Transverse colon (tissue), 4 donors: ENCODE results near the gene TTLL6. TPM values are rescaled to one million over a fixed set of nuclear protein-coding genes. Genes with fewer than 3 reads are reported as not detected.

Source experiments
- DNase-seq: peaks from one replicate; pipeline ENCODE4 v3.0.0-alpha.2; 2019
- H3K27ac ChIP-seq, 4 donors: fragments of 200-600 bp; sonication (generic); 2 replicates each; pipeline ENCODE4 v1.5.1; 2016 to 2018; ENCODE audit warnings: inconsistent platforms in 4 of 4
- H3K27me3 ChIP-seq: fragments of 200-600 bp; sonication (generic); 2 replicates; pipeline ENCODE4 v1.5.1; 2017; ENCODE audit warnings: inconsistent platforms
- H3K36me3 ChIP-seq, 4 donors: fragments of 200-600 bp; sonication (generic); 2 replicates each; pipeline ENCODE4 v1.5.1; 2017 to 2019; ENCODE audit warnings: inconsistent platforms in 4 of 4
- H3K4me1 ChIP-seq, 4 donors: fragments of 200-600 bp; sonication (generic); 2 replicates each; pipeline ENCODE4 v1.5.1; 2017 to 2020; ENCODE audit warnings: inconsistent platforms in 4 of 4
- H3K4me3 ChIP-seq, 4 donors: fragments of 200-600 bp; sonication (generic); 1 replicate in 1 of 4; 2 replicates in 3 of 4; pipeline versions ENCODE4 v1.5.1 to v1.6.1; 2017 to 2019; ENCODE audit warnings: inconsistent platforms in 4 of 4
- H3K9me3 ChIP-seq, 2 donors: fragments of 200-600 bp; sonication (generic); 2 replicates each; pipeline ENCODE4 v1.5.1; 2017 to 2019; ENCODE audit warnings: inconsistent platforms in 2 of 2
- CTCF ChIP-seq, 5 experiments: fragments of 200-600 bp in 3 of 5; fragments of 450-650 bp in 2 of 5; sonication (generic) in 3 of 5; IDR thresholded peaks; 1 replicate in 2 of 5; 2 replicates in 3 of 5; pipeline ENCODE4 v1.5.1; 2016 to 2017; ENCODE audit warnings: antibody characterized with exemption in 5 of 5, inconsistent platforms in 3 of 5, mild to moderate bottlenecking in 2 of 5, moderate library complexity in 1 of 5
- EP300 ChIP-seq: sonication (generic); formaldehyde crosslinking; IDR thresholded peaks from one replicate; pipeline ENCODE4 v1.6.1; 2017; ENCODE audit warnings: antibody characterized with exemption, low read depth
- POLR2A ChIP-seq: fragments of 450-650 bp; IDR thresholded peaks from one replicate; pipeline ENCODE4 v1.6.1; 2016; ENCODE audit warnings: antibody characterized with exemption, mild to moderate bottlenecking, moderate library complexity
- POLR2AphosphoS5 ChIP-seq, 3 donors: sonication (generic); formaldehyde crosslinking; IDR thresholded peaks; one replicate each; pipeline ENCODE4 v1.6.1; 2016; ENCODE audit warnings: antibody characterized with exemption in 3 of 3
- WGBS, 2 donors: methylation state at CpG; one replicate each; pipeline ENCODE4 v1.1.5; 2018; ENCODE audit warnings: low coverage in 1 of 2; 5-methylcytosine and 5-hydroxymethylcytosine counted together
- in situ Hi-C, 4 donors: fragments of 200-750 bp; cut with MboI; loops; one replicate each; pipeline versions ENCODE4 v1.15.0 to v1.15.1; 2017; ENCODE audit warnings: low sequenced_read_pairs in 3 of 4, low pct_ligation_motif_present in 1 of 4, low pct_unique_long_range_greater_than_20kb in 1 of 4
- intact Hi-C: fragments of 100-400 bp; cut with DNase I; formaldehyde crosslinking; loops from one replicate; pipeline ENCODE4 v1.15.1; 2023; ENCODE audit warnings: low total_unique reads
- total RNA-seq, 4 donors: library from RNA; depleted of rRNA; stranded (reverse); fragments of >200 nt; gene quantifications; one replicate each; pipeline ENCODE4 v1.1.0, GENCODE V29; 2016

TTLL6 gene
- total RNA-seq, 4 donors from 2014 or later = 4.9 to 24.9 (median 7.3) TPM

DNA sequence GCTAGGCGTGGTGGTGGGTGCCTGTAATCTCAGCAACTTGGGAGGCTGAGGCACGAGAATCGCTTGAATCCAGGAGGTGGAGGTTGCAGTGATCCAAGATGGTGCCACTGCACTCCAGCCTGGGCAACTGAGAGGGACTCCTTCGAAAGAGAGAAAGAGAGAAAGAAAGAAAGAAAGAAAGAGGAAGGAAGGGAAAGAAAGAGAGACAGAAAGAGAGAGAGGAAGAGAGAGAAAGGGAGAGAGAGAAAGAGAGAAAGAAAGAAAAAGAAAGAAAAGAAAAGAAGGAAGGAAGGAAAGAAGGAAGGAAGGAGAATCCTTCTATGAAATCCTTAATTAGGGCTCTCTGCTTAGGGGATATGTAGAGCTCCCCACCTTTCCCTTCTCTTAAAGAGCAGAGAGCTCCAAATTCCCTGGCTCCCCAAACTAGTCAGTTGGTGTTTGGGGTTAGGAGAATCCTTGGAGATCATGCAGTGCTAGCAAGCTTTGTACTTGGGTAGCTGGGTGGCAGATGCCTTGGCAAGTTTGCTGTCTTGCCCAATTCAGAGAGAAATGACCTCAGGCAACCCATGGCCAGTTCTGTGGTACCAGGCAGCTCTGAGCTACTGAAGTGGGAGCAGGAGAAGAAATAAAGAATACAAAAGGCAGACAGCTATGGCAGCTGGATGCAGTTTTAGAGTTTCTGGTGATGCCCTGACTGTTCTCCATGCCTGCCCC lies 79.5 kb downstream of the TTLL6 start:
- Histone ChIP-seq H3K36me3 (no peaks in the 10 kb centered on the region), H3K27me3 (peaks cover 100% of the 10 kb centered on the region), H3K4me1 (peaks cover 0 to 16% (median 9%) of the 10 kb centered on the region in 4 donors), H3K4me3 (no peak overlapping the region), H3K27ac (no peak overlapping the region), H3K9me3 (no peaks in the 10 kb centered on the region)
- in situ Hi-C loops = loop anchor here in 3 of 4 donors (10.0 kb wide), 2 partner anchors 47 to 57 kb away; no protein-coding TSS in a partner anchor
- TF ChIP-seq POLR2A (no peak), CTCF (IDR thresholded peaks at IDR 0.05) (no peak), EP300 (no peak), POLR2AphosphoS5 (IDR thresholded peaks at IDR 0.05) (no peak)
- intact Hi-C loops = no loop called here
- 76% methylated on average over 3 to 4 of the region's 4 CpGs for WGBS, 2 donors
- no peak for DNase-seq

DNA sequence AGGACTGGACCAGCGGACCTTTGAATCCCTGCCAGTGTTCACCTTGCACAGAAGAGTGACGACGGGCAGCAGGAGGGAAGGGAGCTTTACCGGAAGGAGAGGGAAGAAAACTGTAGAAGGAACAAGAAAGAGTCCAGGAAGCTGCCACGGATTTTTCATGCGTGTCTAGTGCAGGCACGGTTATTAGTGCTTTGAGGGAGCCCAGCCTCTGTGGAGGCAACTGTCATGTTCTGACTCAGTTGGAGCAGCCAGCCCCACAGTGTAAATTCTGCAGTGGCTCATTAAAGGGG lies 82.0 kb downstream of the TTLL6 start:
- in situ Hi-C loops = loop anchor here in 3 of 4 donors (10.0 kb wide), 2 partner anchors 50 to 60 kb away; no protein-coding TSS in a partner anchor
- intact Hi-C loops = no loop called here
- H3K27me3 ChIP-seq = peaks cover 100% of the 10 kb centered on the region

GRCh38 chr17:48734333-48735061 lies 82.5 kb downstream of the TTLL6 start:
- TF ChIP-seq CTCF (IDR thresholded peaks at IDR 0.05) = no peak
- TF ChIP-seq POLR2AphosphoS5 (IDR thresholded peaks at IDR 0.05) = no peak
- TF ChIP-seq EP300 = no peak
- no peak for TF ChIP-seq POLR2A
- 21% methylated on average over 14 of the region's 14 CpGs; no CpG with 5 or more reads in 1 of the 2 donors for WGBS, 2 donors
- H3K9me3 ChIP-seq = no peaks in the 10 kb centered on the region
- no peaks in the 10 kb centered on the region for H3K36me3 ChIP-seq
- DNase-seq = no peak
- in situ Hi-C loops = loop anchor here in 3 of 4 donors (10.0 kb wide), 2 partner anchors 50 to 60 kb away; no protein-coding TSS in a partner anchor
- intact Hi-C loops = no loop called here
- peaks cover 100% of the 10 kb centered on the region for H3K27me3 ChIP-seq
- H3K4me3 ChIP-seq = no peak overlapping the region
- H3K27ac ChIP-seq = no peak overlapping the region
- peaks cover 0 to 20% (median 9%) of the 10 kb centered on the region in 4 donors for H3K4me1 ChIP-seq

More for the DNA sequence above, 82.0 kb downstream of the TTLL6 start:
- DNase-seq = no peak
- WGBS, 2 donors = 0 to 2% methylated on average over 4 to 7 of the region's 7 CpGs
- H3K4me1 ChIP-seq = peaks cover 0 to 16% (median 9%) of the 10 kb centered on the region in 4 donors
- H3K4me3 ChIP-seq = no peak overlapping the region
- H3K36me3 ChIP-seq = no peaks in the 10 kb centered on the region
- TF ChIP-seq CTCF (IDR thresholded peaks at IDR 0.05) (no peak), POLR2AphosphoS5 (IDR thresholded peaks at IDR 0.05) (no peak), EP300 (no peak), POLR2A (no peak)
- H3K27ac ChIP-seq = no peak overlapping the region
- H3K9me3 ChIP-seq = no peaks in the 10 kb centered on the region

DNA sequence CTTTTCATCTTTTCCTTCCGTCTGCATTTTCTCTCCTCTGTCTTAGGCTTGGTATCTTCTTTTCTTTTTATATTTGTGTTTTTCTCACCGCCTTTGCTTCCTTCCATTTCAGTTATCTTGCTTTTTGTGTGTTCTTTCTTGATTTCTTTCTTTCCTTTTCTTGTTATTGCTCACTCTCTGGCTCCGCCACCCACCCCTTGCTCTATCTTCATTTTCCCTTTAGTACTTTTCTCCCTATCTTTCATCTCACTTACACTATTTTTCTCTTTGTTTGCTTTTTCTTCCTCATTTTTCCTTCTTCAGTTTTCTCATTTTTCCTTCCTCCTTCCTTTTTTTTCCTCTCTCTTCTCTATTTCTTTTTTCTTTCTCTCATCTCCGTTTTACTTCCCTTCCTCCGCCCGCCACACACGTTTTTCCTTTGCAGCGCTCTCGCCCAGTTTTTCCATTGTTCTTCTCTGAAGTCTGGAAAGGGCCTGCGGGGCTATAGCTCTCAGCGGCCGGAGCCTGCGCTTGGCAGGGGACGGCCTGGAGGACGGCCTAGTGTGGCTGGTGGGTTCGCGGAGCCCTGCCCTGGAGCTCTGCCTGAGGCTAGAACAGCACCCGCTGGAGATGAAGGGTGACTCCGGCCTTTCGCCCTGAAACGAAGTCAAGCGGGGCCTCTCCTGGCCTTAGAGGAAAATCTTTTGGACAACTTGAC lies 83.2 kb downstream of the TTLL6 start:
- no peak for DNase-seq
- H3K27me3 ChIP-seq = peaks cover 100% of the 10 kb centered on the region
- 34 to 37% methylated on average over 3 to 22 of the region's 22 CpGs for WGBS, 2 donors
- H3K36me3 ChIP-seq = no peaks in the 10 kb centered on the region
- no peaks in the 10 kb centered on the region for H3K9me3 ChIP-seq
- in situ Hi-C loops = loop anchor here in 3 of 4 donors (10.0 kb wide), 2 partner anchors 51 to 61 kb away; no protein-coding TSS in a partner anchor
- peak overlapping the region in 1 of 4 donors; percentile 17 for H3K4me3 ChIP-seq
- H3K27ac ChIP-seq = no peak overlapping the region
- H3K4me1 ChIP-seq = peaks cover 0 to 21% (median 14%) of the 10 kb centered on the region in 4 donors
- intact Hi-C loops = no loop called here
- TF ChIP-seq POLR2AphosphoS5 (IDR thresholded peaks at IDR 0.05) (no peak), POLR2A (no peak)
